GM10266 (cell line): Measurements from ENCODE around the gene ANKRD10.

Experiments
- DNase-seq: peaks from one replicate; pipeline ENCODE4 v3.0.0; 2012; ENCODE audit errors: extremely low spot score
- CTCF ChIP-seq: IDR thresholded peaks from 2 replicates; pipeline ENCODE4 v1.5.1; 2012; ENCODE audit warnings: mild to moderate bottlenecking, low read depth; ENCODE audit not compliant: control insufficient read depth, insufficient read depth; ENCODE audit errors: missing control alignments

ANKRD10 gene

GRCh38 chr13:110911880-110912279, 3.0 kb downstream of the ANKRD10 start:
- DNase-seq, result no peak
- TF ChIP-seq CTCF, result no peak

- TF ChIP-seq CTCF, result no peak
- no peak for DNase-seq
Observed at GRCh38 chr13:110910013-110910890, 4.6 kb downstream of the ANKRD10 start.

GRCh38 chr13:110907951-110908898, 6.6 kb downstream of the ANKRD10 start:
- no peak for DNase-seq
- TF ChIP-seq CTCF, result no peak

GRCh38 chr13:110907301-110907700, 7.6 kb downstream of the ANKRD10 start:
- no peak for TF ChIP-seq CTCF
- no peak for DNase-seq

- no peak for DNase-seq
- no peak for TF ChIP-seq CTCF
Observed at GRCh38 chr13:110904748-110905147, 10.1 kb downstream of the ANKRD10 start.

GRCh38 chr13:110902370-110902769, 12.5 kb downstream of the ANKRD10 start:
- DNase-seq, result no peak
- no peak for TF ChIP-seq CTCF

- DNase-seq, result no peak
Observed at GRCh38 chr13:110897521-110897920, 17.3 kb downstream of the ANKRD10 start.

More at GRCh38 chr13:110897521-110897920, 17.3 kb downstream of the ANKRD10 start:
- no peak for TF ChIP-seq CTCF
